HepG2 (cell line): ENCODE results near the gene SLC16A5. TPM values are rescaled to one million over a fixed set of nuclear protein-coding genes. Genes with fewer than 3 reads are reported as not detected.

Experiments
- GLI4 ChIP-seq: sonication (generic); formaldehyde crosslinking; IDR thresholded peaks from 2 replicates; pipeline ENCODE4 v1.5.1; 2020; ENCODE audit warnings: missing genetic modification reagents, mild to moderate bottlenecking, moderate library complexity, borderline replicate concordance
- HDAC2 ChIP-seq: sonication (generic); formaldehyde crosslinking; IDR thresholded peaks from 2 replicates; pipeline ENCODE4 v1.4.0; 2020; ENCODE audit warnings: missing genetic modification reagents
- JUN ChIP-seq: sonication (generic); formaldehyde crosslinking; IDR thresholded peaks from 2 replicates; pipeline ENCODE4 v1.4.0; 2020; ENCODE audit warnings: mild to moderate bottlenecking, missing genetic modification reagents
- LCORL ChIP-seq, 2 experiments: fragments of 450-650 bp in 1 of 2; sonication (generic) in 1 of 2; formaldehyde crosslinking in 1 of 2; IDR thresholded peaks; 2 replicates each; pipeline versions ENCODE4 v1.5.0 to v1.6.1; 2017 to 2020; ENCODE audit warnings: antibody characterized with exemption in 1 of 2, missing genetic modification reagents in 1 of 2
- SIX4 ChIP-seq: sonication (generic); formaldehyde crosslinking; IDR thresholded peaks from 2 replicates; pipeline ENCODE4 v1.4.0; 2020; ENCODE audit warnings: missing genetic modification reagents
- ZNF34 ChIP-seq: sonication (generic); formaldehyde crosslinking; IDR thresholded peaks from 2 replicates; pipeline ENCODE4 v1.4.0; 2020; ENCODE audit warnings: mild to moderate bottlenecking, missing genetic modification reagents, borderline replicate concordance
- ZNF776 ChIP-seq: sonication (generic); formaldehyde crosslinking; IDR thresholded peaks from 2 replicates; pipeline ENCODE4 v1.4.0; 2020; ENCODE audit warnings: mild to moderate bottlenecking, missing genetic modification reagents
- ZSCAN21 ChIP-seq: sonication (generic); formaldehyde crosslinking; IDR thresholded peaks from 2 replicates; pipeline ENCODE4 v1.8.0; 2022; ENCODE audit warnings: mild to moderate bottlenecking, missing genetic modification reagents, moderate library complexity, borderline replicate concordance
- polyA plus RNA-seq, 8 experiments: library from polyadenylated mRNA; depleted of rRNA in 3 of 8; stranded (reverse) in 7 of 8; unstranded in 1 of 8; fragments of >200 nt; fragmentation: Illumina TruSeq in 4 of 8; extraction: Trizol in 4 of 8; gene quantifications; 2 replicates each; pipeline versions ENCODE4 v1.2.1 to v1.2.3, GENCODE V29; 2011 to 2016; ENCODE audit warnings: low read depth in 4 of 8, missing spikeins in 1 of 8, mixed read lengths in 1 of 8; ENCODE audit not compliant: insufficient read depth in 1 of 8
- total RNA-seq, 5 experiments: library from RNA; depleted of rRNA; stranded (reverse); fragments of >200 nt; fragmentation: Illumina TruSeq; extraction: Trizol; gene quantifications; 2 replicates each; pipeline ENCODE4 v1.2.3, GENCODE V29; 2016; ENCODE audit warnings: low read depth in 1 of 5
- TF ChIP-seq, protein P1 (sequence below): sonication (generic); formaldehyde crosslinking; IDR thresholded peaks from 2 replicates; pipeline ENCODE4 v1.4.0; 2020; ENCODE audit warnings: mild to moderate bottlenecking, missing genetic modification reagents
- TF ChIP-seq, protein P2 (sequence below), 2 experiments: sonication (generic) in 1 of 2; formaldehyde crosslinking in 1 of 2; IDR thresholded peaks; 2 replicates each; pipeline versions ENCODE4 v1.6.1 to v1.9.0; 2014 to 2022; ENCODE audit warnings: antibody characterized with exemption in 1 of 2, borderline replicate concordance in 1 of 2, inconsistent platforms in 1 of 2, low read depth in 1 of 2, missing genetic modification reagents in 1 of 2
- TF ChIP-seq, protein P3 (sequence below): sonication (generic); formaldehyde crosslinking; IDR thresholded peaks from 2 replicates; pipeline ENCODE4 v1.4.0; 2020; ENCODE audit warnings: missing genetic modification reagents

Gene SLC16A5
- total and polyA plus RNA-seq, 2 of the 13 experiments (the other 11 are each of a cell fraction or from before 2014, with no cell fraction given), result 0.69 to 5.6 TPM

GRCh38 chr17:75074532-75074931 is 13.2 kb upstream of the SLC16A5 start (continued):
- TF ChIP-seq, protein P1, sequence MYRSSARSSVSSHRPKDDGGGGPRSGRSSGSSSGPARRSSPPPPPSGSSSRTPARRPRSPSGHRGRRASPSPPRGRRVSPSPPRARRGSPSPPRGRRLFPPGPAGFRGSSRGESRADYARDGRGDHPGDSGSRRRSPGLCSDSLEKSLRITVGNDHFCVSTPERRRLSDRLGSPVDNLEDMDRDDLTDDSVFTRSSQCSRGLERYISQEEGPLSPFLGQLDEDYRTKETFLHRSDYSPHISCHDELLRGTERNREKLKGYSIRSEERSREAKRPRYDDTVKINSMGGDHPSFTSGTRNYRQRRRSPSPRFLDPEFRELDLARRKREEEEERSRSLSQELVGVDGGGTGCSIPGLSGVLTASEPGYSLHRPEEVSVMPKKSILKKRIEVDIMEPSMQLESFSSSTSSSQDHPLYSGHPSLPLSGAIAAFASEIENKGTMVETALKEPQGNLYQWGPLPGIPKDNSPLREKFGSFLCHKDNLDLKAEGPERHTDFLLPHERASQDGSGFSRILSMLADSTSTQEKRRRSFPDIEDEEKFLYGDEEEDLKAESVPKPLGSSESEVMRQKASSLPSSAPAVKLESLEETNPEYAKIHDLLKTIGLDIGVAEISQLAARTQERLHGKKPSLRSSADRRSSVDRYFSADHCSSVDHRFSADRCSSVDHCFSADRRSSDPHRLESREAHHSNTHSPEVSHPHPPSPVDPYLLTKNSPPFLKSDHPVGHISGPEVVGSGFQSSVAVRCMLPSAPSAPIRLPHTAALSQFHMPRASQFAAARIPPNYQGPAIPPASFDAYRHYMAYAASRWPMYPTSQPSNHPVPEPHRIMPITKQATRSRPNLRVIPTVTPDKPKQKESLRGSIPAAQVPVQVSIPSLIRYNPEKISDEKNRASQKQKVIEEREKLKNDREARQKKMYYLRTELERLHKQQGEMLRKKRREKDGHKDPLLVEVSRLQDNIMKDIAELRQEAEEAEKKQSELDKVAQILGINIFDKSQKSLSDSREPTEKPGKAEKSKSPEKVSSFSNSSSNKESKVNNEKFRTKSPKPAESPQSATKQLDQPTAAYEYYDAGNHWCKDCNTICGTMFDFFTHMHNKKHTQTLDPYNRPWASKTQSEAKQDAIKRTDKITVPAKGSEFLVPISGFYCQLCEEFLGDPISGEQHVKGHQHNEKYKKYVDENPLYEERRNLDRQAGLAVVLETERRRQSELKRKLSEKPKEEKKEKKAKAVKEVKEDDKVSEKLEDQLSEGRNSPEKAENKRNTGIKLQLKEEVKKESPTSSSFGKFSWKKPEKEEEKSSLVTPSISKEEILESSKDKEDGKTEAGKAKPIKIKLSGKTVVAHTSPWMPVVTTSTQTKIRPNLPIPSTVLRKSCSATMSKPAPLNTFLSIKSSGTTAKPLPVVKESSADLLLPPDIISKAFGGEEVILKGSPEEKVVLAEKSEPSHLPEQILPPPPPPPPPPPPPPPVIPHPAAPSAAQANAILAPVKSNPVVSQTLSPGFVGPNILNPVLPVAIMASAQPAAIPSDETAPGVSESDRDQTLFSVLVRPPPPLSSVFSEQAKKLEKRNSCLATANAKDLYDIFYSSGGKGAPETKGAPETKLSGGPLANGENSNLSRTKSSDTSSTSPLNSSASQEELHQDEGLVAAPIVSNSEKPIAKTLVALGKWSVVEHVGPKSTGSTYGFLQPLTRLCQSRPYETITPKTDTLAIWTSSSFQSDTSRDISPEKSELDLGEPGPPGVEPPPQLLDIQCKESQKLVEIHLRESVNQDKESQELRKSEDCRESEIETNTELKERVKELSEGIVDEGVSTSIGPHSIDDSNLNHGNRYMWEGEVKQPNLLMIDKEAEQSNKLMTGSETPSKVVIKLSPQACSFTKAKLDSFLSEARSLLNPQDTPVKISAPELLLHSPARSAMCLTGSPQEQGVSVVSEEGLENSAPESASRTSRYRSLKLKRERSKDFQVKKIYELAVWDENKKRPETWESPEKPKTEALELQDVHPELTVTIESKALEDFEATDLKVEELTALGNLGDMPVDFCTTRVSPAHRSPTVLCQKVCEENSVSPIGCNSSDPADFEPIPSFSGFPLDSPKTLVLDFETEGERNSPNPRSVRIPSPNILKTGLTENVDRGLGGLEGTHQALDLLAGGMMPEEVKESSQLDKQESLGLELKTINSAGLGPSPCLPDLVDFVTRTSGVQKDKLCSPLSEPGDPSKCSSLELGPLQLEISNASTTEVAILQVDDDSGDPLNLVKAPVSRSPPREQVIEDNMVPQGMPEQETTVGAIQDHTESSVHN (CRISPR knock-in tag), result no peak
- TF ChIP-seq, protein P2, sequence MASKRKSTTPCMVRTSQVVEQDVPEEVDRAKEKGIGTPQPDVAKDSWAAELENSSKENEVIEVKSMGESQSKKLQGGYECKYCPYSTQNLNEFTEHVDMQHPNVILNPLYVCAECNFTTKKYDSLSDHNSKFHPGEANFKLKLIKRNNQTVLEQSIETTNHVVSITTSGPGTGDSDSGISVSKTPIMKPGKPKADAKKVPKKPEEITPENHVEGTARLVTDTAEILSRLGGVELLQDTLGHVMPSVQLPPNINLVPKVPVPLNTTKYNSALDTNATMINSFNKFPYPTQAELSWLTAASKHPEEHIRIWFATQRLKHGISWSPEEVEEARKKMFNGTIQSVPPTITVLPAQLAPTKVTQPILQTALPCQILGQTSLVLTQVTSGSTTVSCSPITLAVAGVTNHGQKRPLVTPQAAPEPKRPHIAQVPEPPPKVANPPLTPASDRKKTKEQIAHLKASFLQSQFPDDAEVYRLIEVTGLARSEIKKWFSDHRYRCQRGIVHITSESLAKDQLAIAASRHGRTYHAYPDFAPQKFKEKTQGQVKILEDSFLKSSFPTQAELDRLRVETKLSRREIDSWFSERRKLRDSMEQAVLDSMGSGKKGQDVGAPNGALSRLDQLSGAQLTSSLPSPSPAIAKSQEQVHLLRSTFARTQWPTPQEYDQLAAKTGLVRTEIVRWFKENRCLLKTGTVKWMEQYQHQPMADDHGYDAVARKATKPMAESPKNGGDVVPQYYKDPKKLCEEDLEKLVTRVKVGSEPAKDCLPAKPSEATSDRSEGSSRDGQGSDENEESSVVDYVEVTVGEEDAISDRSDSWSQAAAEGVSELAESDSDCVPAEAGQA (IDR thresholded peaks at IDR 0.05; ENCODE audit: low read depth), result no peak
- TF ChIP-seq, protein P2 (CRISPR knock-in tag; IDR thresholded peaks at IDR 0.05; ENCODE audit: borderline replicate concordance), result no peak
- TF ChIP-seq SIX4 (CRISPR knock-in tag) (no peak), LCORL (IDR thresholded peaks at IDR 0.05) (no peak), LCORL (CRISPR knock-in tag; IDR thresholded peaks at IDR 0.05) (no peak), GLI4 (CRISPR knock-in tag) (no peak), HDAC2 (CRISPR knock-in tag) (no peak), ZSCAN21 (CRISPR knock-in tag) (no peak), ZNF34 (no peak), ZNF776 (CRISPR knock-in tag) (peak; percentile 61; the same call in 1 of the 2 replicates), JUN (CRISPR knock-in tag) (no peak)
- TF ChIP-seq, protein P3, sequence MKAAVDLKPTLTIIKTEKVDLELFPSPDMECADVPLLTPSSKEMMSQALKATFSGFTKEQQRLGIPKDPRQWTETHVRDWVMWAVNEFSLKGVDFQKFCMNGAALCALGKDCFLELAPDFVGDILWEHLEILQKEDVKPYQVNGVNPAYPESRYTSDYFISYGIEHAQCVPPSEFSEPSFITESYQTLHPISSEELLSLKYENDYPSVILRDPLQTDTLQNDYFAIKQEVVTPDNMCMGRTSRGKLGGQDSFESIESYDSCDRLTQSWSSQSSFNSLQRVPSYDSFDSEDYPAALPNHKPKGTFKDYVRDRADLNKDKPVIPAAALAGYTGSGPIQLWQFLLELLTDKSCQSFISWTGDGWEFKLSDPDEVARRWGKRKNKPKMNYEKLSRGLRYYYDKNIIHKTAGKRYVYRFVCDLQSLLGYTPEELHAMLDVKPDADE (CRISPR knock-in tag), result no peak
